HG02938 (cell line): ENCODE measurements around the gene SMC1A.
A peak's percentile ranks its signal among the peaks of the same experiment; 100 is the strongest.
"Not testable (repeated sequence)": the region's sequence is repeated elsewhere in the genome, so short reads cannot be mapped to it uniquely, and the experiment has no call there.

ENCODE experiments used
- ATAC-seq: cut with Tn5 transposase; IDR thresholded peaks from one replicate; pipeline ENCODE4 v1.9.1; 2021; ENCODE audit warnings: mild to moderate bottlenecking, moderate library complexity; ENCODE audit not compliant: unreplicated experiment

Gene SMC1A

DNA sequence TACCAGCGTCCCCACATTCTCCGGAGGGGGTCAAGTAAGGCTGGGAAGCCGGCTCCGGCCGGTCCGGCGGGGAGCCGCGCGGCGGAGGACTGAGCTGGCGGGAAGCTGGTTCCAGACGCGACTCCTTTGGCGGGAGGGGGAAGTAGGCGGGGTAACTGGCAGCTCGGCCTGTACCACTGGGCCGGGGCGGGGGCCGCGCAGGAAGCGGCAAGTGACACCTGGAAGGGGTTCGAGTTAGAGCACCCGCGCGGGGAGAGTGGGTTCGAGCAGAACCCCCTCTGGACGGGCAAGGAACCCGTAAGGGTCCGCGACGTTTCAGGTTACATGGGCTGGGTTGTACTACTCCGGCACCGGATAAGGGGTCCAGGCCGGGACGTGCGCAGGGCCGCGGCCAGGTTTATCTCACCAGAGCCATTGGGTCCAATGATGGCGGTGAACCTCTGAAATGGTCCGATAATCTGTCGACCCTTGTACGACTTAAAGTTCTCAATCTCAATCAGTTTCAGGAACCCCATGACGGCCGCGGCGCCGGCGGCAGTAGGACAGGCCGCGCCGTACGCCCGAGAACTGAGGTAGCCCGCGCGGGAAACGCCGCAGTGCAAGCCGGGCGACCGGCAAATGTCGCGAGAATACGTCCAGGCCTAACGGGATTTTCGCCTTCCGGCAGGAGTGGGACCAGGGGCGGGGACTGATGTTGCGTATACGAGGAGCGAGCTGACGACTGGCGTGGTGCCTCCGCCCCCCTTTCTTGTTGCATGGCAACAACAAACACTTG is at the start of gene SMC1A:
Gene SMC1A (minus strand): TSS at position 569 of the 775 bp plus-strand sequence. CDS start 54 bp downstream, at position 515.
- peak; percentile 94 for ATAC-seq

DNA sequence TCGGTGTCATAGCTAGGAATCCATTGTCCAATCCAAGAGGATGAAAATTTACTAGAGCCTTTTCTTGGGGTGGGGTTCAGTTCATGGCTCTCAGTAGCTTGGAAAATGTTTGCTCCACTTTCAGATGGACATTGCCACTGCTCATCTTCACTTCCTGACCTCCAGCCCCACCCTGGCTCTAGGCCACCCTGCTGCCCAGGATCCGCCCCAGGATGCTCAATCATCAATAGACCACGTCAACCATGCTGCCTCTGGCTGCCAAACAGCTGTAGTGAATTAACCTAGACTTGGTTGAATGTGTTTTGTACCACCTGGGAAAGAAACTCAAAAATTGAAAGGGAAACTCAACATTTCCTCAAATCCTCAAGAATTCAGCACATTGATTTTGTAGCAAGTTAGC is 48.9 kb upstream of the SMC1A start:
- no peak for ATAC-seq

DNA sequence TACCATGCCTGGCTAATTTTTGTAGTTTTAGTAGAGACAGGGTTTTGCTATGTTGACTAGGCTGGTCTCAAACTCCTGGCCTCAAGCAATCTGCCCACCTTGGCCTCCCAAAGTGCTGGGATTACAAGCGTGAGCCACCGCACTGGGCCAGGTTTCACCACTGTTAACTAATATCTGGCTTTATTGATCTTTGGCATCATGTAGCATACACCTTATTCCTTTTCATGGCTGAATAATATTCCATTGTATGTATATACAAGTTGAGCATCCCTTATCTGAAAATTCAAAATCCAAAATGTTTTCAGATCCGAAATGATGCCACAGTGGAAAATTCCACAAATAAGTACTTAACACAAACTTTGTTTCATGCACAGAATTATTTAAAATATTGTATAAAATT is 46.2 kb upstream of the SMC1A start:
- ATAC-seq, result not testable (repeated sequence)

DNA sequence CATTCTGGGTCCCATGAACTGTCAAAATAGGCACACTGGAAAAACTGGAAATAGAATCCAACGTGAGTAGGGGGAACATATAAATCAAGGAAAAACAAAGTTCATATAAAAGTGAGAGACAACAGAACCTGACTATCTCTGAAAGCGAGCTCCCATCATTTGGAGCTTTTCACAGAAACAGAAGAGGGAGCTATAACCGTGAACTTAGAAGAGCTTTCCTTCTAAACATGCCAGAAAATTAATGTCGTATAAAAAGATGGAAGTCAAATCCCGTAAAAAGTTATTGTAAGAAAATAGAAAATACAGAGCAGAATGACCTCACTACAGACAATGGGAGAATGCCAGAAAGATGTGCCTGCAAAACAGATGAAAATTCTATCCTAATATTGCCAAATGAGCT is 35.6 kb upstream of the SMC1A start:
- ATAC-seq, result no peak

DNA sequence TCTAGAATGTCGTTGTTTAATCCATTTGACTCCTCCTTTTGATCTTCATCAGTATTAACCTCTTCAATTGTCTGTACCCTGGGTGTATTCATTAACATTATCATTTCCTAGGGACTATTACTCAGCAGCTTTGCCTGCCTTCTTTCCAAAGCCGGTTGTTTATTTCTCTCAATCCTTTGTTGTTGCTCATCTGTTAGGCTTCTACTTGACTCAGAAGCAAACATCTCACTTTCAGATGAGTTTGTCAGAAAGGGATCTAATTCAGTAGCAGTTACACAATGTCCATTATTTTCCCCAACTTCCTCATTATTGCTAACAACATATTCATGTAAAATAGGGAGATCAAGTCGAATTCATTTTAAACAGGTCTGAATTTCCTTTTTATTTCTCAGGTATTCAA is 33.8 kb upstream of the SMC1A start:
- no peak for ATAC-seq

DNA sequence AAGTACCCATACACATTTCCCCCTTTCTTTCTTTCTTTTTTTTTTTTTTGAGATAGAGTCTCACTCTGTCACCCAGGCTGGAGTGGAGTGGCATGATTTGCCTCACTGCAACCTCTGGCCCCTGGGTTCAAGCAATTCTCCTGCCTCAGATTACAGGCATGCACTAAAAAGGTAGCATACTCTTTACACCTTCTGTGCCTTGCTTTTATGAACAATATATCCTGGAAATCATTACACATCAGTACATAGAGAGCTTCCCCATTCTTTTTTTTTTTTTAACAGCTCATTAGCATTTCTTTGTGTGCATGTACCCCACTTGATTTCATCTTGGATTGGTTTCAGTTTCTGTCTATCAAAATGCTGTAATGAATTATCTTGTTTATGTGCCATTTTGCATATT is 30.4 kb upstream of the SMC1A start:
- ATAC-seq, result no peak

DNA sequence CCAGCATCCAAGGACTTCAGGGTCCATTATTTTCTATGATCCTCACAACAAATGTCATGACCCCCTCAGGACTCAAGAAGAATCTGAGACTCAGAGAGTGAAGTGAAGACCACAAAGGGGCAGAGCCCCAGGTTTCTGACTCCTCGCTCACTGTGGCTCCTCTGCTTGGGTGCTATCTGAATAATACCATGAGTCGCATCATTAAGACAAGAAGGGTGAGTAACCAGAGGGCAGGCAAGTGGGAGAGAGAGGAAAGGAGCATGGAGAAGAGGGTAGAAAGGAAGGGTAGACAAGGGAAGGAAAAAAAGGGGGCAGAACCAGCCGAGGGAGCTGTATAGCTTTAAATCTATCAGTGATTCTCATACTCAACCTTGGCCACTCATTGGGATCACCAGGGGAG is 27.2 kb upstream of the SMC1A start:
- ATAC-seq, result no peak

DNA sequence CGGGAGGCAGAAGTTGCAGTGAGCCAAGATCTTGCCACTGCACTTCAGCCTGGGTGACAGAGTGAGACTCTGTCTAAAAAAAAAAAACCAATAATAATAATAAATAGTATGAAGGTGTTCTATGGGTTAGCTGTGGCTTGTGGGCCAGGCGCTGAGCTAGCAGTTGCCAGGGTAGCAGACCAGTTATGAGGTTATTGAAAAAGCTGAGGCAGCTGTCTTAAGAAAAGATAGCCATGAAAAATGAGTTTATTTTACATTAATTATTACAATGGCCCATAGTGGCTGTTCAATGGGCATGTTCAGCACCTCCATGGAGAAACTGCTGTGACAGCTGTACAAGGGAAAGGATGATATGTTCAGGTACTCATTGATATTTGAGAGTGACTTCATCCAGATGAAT is 25.0 kb upstream of the SMC1A start:
- ATAC-seq, result no peak

DNA sequence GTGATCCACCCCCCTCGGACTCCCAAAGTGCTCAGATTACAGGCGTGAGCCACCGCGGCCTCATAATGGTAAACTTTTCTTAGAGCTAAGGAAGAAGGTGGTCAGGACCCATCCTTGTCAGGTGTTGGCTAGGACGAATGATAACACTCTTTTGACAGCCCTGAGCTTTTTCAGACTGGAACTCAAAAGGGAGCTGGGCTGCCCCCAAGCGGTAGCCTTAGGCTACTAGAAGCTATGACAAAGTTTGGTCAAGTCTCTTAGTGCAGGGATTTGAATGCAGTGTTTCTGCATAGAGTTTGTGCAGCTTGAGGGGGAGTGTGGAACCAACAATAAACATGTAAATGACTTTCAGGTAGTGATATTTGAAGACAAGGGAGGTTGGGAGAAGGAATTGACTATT is 23.5 kb upstream of the SMC1A start:
- no peak for ATAC-seq

DNA sequence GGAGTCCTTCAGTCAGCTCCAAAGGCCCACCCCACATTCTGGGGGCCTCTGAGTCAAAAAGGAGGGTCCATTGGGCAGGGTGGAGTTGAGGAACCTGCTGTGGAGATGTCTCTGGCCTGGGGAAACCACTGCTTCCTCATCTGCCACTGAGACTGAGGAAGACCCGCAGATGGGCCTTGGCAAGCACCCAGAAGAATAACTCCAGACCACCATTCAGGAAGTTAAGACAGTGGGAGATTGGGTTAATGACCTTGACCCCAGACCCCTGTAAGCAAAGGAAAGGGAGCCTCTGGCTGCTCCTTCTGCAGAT is 19.8 kb upstream of the SMC1A start:
- ATAC-seq, result no peak

DNA sequence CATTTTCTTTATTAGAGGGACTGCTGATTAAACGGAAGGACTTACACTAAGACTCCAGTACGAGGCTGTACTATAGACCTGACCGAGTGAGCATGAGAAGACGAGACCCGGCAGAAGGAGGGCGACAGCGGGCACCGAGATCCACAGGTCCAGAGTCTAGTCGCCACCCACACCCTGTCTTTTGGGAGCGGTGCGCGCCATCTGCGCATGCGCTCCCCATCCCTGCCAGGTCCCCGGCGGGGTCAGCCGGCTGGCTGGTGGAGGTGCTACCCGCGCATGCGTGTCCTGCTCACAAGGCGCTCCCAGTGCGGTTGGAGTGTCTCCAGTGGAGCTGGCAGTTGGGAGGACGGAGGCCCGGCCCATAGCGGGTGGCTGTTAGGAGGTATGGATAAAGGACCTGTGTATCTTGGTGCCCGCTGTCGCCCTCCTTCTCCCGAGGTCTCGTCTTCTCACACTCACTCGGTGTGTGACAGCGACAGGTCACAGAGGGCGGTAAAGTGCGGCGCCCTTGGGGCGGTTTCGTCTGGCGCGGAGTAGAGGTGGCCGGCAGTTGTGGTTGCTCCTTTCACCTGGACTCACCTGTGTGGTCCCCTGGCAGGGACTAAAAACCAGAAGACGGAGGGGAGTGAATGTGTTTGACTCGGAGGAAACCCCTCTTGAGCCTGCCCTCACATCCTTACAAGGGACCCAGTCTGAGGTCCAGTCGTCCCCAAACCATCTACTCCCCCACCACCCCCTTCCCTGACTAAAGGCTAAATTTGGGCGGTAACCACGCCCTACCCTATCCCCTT is 19.3 kb upstream of the SMC1A start:
- peak; percentile 45 for ATAC-seq

DNA sequence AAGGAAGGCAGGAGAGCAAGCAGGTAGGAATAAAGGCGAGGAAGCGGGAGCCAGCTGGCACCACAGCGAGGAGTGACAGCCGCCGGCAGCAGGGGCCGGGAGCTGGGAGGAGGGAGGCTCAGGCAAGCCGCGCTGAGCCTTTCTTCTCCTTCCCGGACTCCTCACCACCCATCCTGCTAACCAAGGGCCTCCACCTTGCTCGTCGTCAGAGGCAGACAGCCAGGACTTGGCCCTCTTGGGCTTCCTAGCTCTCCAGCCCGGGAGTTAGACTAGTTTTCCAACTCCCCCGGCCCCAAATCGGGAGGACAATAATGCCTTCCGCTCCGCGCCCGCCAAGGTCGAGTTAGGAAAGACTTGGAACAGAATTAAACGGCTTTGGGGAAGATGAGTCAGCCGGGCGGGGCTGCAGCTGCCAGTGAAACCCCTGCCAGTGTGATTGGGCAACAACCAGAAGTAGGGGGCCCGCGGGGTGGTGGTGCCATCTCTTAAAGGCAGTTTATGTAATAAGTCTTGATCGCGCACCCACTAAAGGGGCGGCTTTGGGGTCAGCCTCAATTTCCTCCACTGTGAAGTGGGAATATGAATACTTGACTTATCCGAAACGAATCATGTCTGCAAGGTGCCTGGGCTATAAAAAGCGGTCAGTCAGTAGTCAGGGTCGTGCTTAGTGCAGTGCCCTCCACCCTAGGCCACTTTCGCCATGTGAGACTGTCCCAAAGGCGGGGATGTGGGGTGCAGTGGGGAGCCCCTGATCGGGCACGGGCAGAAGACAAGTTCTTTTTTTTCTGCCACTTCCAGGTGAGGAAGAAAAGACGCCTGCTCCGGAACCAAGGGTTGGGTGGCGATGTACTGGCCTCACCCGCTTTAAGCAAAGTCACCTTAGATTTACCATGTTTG is 18.4 kb upstream of the SMC1A start:
- ATAC-seq, result no peak

DNA sequence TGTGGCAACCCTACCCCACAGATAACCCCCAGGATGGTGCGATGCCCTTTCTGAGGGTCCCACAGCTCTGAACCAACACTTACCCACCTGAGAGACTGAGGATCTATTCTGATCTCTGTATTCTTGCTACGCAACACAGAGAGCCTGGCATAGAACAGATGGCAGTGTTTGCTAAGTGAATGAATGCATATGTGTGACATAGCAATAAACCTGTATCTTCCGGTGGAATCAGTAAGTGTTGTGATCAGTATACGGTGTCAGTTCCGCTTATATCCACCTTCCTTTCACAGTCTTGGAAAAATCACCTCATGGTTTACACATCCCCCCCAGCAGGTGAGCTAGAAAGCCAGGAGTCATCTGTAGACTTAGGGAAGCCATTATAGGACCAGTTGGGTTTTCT is 17.6 kb upstream of the SMC1A start:
- ATAC-seq, result no peak

DNA sequence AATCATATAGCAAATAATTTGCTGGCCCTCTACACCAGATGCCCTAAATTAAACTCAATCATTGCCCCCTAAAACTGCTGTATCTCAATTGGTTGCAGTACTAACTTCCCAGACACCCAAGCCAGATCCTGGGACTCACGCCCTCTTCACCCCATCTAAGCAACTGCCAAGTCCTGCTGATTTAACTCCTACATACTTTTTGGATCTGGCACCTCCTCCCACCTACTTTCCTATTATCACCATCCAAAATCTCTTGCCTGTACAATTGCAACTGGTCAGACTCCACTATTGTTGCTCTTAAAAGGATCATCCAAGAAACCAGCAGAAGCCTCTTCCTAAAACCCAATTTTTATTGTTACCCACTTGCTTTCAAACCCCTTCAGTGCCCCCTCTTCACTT is 16.4 kb upstream of the SMC1A start:
- no peak for ATAC-seq

DNA sequence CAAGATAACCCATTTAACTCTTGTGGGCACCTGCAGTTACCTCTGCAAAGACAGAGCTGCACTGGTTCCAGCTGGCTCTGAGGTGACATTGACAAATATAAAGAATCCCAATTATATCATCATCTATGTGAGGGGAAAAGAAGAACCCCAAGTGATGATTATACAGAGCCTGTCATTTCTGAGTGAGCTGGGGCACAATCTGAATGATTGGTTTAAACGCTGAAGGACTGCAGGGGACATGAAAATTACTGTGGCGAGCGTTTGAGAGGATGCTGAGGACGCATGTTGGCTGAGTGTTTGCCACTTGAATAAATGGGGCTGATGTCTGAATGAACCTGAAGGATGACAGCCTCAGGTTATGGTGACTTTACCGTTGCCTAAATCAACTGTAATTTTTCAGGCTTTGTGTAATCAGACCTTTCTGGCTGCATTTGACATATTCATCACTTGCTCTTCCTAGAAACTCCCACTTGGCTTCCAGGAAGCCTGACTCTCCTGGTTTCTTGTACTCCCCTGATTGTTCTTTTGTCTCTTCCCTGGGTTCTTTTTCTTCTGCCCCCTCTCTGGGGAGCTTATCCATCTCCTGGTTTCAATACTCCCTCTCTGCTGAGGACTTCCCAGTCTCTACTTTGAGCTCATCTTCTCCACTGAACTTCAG is 15.8 kb upstream of the SMC1A start:
- ATAC-seq, result no peak

DNA sequence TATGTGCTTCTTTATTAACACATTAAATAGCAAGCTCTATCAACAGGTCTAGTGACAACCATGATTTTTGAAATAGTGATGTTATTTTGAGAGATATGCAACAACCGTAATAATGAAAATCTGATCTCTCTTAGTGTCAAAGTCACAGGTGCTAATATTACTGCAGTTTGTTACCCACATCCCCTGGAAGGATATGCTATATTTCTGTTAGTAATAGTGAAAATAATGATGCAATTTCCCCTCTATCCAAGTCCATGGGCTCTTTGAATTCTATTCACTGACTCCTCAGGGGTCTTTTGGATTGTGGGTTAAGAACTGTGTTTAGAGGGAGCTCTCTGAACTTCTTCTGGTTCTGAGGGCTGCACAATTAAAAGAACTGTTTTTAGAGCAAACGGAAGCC is 14.8 kb upstream of the SMC1A start:
- no peak for ATAC-seq

DNA sequence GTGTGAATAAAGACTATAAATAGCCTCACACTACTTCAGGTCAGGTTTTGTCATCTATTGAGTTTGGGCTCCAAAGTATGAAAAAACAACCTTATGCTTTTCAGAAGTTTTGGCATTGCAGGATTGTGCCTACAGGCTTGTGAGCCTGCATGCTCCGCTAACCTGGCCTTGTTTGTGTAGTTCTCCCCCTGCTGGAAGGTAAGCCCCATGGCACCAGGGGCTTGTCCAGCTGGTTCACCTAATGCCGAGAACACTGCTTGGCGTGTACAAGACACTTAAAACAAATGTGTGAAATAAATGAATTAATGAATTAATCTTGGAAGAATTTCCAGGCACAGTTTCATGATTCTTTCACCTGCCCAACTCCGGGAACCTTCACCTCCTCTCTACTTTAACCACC is 13.5 kb upstream of the SMC1A start:
- ATAC-seq, result peak; percentile 49

DNA sequence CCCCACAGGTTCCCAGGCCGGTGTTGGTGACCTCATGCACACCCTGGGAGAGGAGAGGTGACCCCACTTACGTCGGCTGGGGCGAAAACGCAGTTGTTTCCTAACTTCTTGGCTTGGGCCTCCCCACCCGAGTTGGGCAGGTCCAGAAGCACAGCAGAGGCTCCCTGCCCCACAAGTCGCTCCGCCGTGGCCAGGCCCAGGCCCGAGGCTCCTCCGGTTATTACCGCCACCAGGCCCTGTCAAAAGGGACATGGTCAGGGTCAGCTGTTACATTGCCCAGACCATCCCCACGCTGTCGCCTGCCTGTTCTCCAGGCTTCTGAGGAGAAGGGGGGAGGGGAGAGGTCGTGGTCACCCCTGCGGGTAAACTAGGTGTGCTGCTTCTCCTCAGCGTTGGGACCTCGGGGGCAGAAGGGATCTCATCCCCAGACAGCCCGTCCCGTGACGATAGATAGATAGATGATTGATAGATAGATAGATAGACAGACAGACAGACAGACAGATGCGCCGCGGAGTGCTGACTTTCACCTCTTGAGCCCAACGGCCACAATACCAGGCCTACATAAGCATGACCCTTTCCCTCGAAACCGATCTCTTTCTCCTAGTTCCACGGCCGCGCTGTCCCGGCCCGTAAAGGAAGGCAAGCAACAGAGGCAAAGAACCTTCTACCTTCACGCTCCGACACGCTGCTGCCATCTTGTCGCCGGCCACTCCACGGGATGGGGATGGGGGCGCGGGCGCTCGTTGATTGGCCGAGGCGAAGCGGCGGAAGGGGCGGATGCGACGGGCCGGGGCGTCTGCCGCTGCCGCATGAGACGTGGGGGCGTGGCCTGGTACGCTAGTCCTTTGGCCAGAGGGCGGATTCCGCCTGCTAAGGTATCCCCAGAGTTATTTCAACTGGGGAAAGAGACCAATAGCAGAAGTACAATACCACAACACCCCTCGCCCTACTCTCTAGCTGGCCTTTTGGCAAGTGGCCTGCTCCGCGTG is 11.5 kb upstream of the SMC1A start, which contains the start of gene HSD17B10:
Gene HSD17B10 (minus strand): TSS at position 720 of the 989 bp plus-strand sequence. CDS start 25 bp downstream, at position 695.
- peak; percentile 95 for ATAC-seq

DNA sequence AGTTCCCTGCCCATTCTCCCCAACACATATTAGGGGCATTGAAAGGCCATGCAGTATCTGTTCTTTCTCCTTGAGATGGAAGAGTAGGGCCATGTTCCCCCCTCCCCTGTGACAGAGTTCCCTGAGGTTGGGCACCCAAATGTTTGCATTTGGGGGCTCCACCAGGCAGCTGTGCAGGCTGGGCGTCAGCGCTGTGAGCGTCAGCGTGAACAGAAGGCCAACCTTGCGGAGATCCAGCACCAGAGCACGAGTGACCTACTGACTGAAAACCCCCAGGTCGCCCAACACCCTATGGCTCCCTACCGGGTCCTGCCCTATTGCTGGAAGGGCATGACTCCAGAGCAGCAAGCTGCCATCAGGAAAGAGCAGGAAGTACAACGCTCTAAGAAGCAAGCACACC is 7.8 kb upstream of the SMC1A start:
- ATAC-seq, result no peak

DNA sequence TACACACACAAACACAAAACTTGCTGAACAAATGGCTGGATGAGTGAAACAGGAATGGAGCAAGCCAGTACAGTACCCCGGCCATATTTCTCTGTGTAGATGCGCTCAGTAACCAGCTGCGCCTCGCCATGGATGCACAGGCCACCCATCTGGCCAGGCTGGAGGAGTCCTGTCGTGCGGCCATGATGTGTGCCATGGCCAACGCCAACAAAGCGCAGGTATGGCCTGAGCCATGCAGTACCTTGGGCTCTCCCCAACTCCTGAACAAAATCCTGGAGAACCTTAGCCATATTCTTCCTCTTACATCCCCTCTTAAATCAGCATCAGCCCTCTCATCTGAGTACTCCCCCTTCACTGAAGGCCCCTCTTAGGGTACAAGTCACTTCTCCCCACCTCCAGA is 7.3 kb upstream of the SMC1A start:
- no peak for ATAC-seq
